Stimulated activated CD4-positive, alpha-beta T cell treated with anti-CD3 and anti-CD28 coated beads, Interleukin-1b, Interleukin-23, amount 100 ng/mL, for 1 hour (primary cell): ENCODE data around the gene CHST11.
"Not testable (repeated sequence)": the region's sequence is repeated elsewhere in the genome, so short reads cannot be mapped to it uniquely, and the experiment has no call there.

Source experiments
- DNase-seq, 2 donors: peaks; one replicate each; pipeline ENCODE4 v3.0.0-alpha.2; 2020; ENCODE audit warnings: low read depth in 2 of 2

CHST11 gene

GRCh38 chr12:104802208-104802607 lies 345.5 kb downstream of the CHST11 start:
- no peak for DNase-seq

DNA sequence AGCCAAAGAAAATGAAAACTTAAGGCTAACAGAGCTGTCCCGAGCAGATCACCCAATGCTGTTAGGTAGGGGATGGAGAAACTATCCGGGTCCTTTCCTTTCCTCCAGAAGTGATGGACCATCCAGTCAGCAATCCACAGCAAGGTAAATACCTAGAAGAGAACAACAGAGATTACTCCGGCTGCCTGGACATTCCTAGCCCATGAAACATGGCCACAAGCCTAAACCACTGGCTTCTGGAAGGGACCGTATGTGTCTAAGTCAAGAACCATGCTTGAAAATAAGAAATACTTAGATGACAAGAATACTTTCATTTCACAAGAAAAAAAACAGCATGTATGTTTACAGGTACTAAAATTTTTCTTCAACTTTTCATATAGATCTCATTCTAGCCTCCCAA lies 348.4 kb downstream of the CHST11 start:
- no peak for DNase-seq

- not testable (repeated sequence) for DNase-seq
These were observed 349.4 kb downstream of the CHST11 start for GRCh38 chr12:104806194-104806593.

GRCh38 chr12:104809251-104809650 lies 352.5 kb downstream of the CHST11 start:
- no peak for DNase-seq

- no peak for DNase-seq
These were observed 353.1 kb downstream of the CHST11 start for GRCh38 chr12:104809706-104810385.
